GM10266 (cell line): ENCODE data around the gene WNT7A.
A peak's percentile ranks its signal among the peaks of the same experiment; 100 is the strongest.

Experiments used
- DNase-seq: peaks from one replicate; pipeline ENCODE4 v3.0.0; 2012; ENCODE audit errors: extremely low spot score
- CTCF ChIP-seq: IDR thresholded peaks from 2 replicates; pipeline ENCODE4 v1.5.1; 2012; ENCODE audit warnings: mild to moderate bottlenecking, low read depth; ENCODE audit not compliant: control insufficient read depth, insufficient read depth; ENCODE audit errors: missing control alignments

WNT7A gene

DNA sequence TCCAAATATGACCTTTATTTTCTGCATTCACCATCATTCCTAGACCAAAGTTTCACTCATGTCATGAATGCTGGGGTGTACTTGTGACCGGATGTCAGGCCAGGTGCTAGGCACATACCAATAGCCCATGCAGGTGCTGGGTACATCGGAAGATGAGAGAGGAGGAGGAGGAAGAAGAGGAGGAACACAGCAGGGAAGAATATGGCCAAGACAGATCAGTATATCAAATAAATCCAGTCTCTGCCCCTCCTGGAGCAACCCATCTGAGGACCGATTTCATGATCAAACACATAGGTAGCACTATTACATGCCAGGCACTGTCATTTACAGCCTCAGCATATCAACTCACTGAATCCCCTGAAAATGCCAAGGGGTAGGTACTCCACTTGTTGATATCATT, 3.0 kb upstream of the WNT7A start:
- TF ChIP-seq CTCF = no peak
- no peak for DNase-seq

GRCh38 chr3:13881536-13882410, 1.9 kb upstream of the WNT7A start:
- DNase-seq = no peak
- TF ChIP-seq CTCF = no peak

- no peak for TF ChIP-seq CTCF
- DNase-seq = no peak
Observed at GRCh38 chr3:13880811-13881156, 913 bp upstream of the WNT7A start.

- DNase-seq = peak; percentile 46
- TF ChIP-seq CTCF = no peak
Observed at GRCh38 chr3:13879102-13879945, 547 bp downstream of the WNT7A start.

GRCh38 chr3:13878281-13879101, 1.4 kb downstream of the WNT7A start:
- TF ChIP-seq CTCF = no peak
- peak; percentile 42 for DNase-seq

DNA sequence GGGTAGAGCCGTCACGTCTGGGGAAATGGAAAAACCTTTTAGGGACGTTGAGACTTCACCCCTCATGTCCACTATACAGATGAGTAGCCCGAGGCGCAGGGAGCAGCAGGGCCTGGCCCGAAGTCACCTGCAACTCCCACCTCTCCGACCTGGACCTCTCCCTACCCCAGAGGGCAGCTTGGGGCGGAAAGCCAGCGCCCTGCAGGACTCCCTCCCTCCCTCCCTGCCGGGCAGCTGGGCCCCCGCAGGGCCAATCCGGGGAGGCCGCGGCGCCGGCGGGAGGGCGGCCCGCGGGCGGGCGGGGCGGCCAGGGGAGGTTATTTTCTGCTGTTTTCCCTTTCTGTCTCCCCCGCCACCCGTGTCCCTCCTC, 2.0 kb downstream of the WNT7A start:
- no peak for TF ChIP-seq CTCF
- DNase-seq = no peak
